PC-3 (cell line): ENCODE measurements around the gene ABCG2.

Experiments
- EZH2phosphoT487 ChIP-seq: fragments of 300-600 bp; sonication (generic); IDR thresholded peaks from 2 replicates; pipeline ENCODE4 v1.6.1; 2018; ENCODE audit warnings: mild to moderate bottlenecking, antibody characterized with exemption, low read length, borderline replicate concordance
- TF ChIP-seq, protein P1 (sequence below): fragments of 300-600 bp; sonication (generic); conservative IDR thresholded peaks from 2 replicates; pipeline ENCODE4 v1.5.1; 2017; ENCODE audit warnings: antibody characterized with exemption, low read depth, mild to moderate bottlenecking, low read length

DNA sequence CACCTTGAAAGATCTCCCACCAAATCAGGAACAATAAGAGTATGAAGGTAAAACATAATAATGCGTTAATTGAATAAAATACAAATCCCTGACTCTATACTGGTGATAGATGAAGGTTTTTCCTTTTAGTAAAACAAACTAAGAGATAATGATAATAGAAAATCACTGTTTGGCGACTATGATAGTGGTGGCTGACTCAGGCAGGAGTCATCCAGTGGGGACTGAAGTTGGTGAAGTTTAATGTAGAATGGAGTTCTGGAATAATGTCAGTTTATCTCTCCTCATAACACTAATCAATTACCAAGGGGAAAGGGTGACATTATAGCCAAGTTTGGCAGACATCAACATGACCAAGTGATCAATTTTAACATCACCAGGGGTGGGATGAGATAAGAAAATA, 21.3 kb downstream of the ABCG2 start:
- TF ChIP-seq, protein P1, sequence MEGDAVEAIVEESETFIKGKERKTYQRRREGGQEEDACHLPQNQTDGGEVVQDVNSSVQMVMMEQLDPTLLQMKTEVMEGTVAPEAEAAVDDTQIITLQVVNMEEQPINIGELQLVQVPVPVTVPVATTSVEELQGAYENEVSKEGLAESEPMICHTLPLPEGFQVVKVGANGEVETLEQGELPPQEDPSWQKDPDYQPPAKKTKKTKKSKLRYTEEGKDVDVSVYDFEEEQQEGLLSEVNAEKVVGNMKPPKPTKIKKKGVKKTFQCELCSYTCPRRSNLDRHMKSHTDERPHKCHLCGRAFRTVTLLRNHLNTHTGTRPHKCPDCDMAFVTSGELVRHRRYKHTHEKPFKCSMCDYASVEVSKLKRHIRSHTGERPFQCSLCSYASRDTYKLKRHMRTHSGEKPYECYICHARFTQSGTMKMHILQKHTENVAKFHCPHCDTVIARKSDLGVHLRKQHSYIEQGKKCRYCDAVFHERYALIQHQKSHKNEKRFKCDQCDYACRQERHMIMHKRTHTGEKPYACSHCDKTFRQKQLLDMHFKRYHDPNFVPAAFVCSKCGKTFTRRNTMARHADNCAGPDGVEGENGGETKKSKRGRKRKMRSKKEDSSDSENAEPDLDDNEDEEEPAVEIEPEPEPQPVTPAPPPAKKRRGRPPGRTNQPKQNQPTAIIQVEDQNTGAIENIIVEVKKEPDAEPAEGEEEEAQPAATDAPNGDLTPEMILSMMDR, result no peak
- no peak for TF ChIP-seq EZH2phosphoT487
